NCI-H1436 treated with DMSO at 0.1 percent for 48 hours (cell line): ENCODE measurements around the gene GALNTL6.

ENCODE experiments used
- DNase-seq: peaks from one replicate; lab custom pipeline; 2025; lab: John Stamatoyannopoulos, UW

Gene GALNTL6

DNA sequence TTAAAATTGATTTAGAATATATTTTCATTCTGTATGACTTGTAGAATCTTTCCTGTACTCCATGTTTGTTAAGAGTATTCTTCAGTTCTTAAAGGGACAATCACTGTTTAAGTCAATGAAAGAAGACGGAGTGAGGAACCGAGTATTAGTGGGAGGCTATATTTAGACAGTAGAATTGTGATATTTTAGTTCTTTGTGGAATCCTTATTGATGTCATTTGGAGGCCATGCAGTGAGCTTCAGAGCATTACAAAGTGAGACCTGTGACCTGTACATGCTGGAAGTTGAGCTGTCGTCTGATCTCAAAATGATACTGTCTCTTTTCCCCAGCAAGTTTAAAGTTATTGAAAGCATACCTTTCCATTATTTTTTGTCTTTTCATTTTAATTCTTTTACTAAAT is 394.7 kb downstream of the GALNTL6 start:
- DNase-seq, result no peak

DNA sequence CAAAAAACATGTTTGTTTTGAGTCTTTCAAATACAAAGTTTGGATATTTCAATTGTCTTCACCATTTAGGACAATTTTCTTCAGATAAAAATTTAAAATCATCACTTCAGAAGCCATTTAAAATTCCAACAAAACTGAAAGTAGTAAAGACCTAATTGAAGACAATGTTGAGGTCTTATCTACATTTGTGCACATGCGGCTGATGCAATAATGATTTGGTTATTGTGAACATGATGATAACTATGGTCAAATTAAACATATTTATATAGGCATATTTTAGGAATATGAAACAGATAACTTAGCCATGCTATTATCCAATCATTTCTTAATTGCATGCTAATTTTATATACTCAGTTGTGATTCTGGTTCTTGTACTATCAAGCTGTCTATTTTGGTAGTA is 407.5 kb downstream of the GALNTL6 start:
- no peak for DNase-seq

DNA sequence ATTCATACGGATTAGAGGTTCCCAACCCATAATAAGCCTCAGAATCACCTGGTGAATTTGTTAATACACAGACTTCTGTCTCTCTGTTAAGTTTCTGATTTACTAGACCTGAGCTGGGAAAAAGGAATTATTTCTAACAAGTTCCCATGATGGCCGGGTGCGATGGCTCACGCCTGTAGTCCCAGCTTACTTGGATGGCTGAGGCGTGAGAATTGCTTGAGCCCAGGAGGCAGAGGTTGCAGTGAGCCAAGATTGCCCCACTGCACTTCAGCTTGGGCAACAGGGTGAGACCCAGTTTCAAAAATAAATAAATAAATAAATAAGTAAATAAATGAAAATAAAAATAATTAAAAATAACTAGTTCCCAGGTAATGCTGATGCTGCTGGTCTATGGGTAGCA is 412.3 kb downstream of the GALNTL6 start:
- no peak for DNase-seq

DNA sequence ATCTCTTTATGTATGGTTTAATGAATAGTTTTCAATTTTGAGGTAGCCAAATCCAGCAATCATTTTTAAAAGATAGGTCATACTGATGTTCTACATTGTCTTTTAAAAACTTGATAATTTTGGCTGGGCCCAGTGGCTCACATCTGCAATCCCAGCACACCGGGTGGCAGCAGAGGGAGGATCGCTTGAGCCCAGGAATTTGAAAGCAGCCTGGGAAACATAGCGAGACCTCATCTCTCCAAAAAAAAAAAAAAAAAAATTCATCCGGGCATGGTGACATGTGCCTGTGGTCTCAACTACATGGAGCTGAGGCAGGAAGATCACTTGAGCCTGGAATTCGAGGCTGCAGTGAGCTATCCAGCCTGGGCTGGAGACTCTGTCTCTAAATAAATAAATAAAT is 419.8 kb downstream of the GALNTL6 start:
- DNase-seq, result no peak

DNA sequence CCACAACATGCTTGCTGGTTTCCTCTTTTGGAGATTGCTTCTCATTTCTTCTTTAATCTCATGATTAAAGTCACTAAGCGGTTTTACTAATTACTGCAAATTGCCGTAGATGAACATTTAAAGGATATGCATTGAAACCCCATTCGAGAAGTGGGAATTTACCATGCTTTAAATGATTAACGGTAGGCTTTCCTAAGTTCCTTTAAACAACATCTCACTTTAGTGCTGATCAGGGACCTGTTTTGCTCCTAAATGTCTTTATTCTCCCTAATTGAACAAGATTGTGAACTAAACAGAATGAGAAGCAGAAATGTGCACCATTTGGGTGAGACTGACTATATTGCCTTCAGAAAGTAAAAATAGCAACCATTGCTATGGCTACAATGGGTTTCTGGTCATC is 430.3 kb downstream of the GALNTL6 start:
- no peak for DNase-seq

DNA sequence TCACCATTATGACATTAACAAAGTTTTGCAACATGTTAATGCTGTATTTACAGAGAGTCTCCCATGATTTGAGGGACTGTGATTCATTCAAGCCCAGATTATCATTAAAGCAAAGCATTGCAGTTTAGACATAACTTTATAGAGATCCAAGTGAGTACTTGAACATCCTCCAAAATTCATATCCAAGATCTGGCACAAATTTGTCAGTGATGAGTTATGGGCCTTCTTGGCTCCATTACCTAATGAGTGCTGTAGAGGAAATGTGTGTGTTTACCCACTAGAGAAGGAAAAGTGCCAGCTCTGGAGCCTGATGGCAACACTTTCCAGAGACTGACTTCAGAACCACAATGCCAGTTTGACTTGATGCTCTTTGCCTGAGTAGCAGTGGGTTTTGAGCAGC is 432.3 kb downstream of the GALNTL6 start:
- no peak for DNase-seq

DNA sequence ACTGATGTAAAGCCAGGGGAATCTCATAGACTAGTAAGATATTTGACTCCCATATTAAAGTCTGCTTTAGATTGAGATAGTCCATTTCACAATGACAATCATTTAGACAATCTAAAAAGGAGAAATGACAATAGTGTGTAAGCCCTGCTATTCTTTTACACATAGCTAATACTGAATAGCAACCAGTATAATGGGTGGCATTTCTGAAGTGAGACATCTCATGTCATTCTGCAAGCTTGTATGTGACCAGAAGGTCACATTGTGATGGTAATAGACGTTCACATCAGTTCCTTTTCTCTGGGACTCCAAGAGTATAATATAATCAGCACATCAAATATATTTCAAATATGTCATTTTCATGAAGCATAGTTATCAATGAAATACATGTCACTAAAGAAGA is 440.2 kb downstream of the GALNTL6 start:
- no peak for DNase-seq

DNA sequence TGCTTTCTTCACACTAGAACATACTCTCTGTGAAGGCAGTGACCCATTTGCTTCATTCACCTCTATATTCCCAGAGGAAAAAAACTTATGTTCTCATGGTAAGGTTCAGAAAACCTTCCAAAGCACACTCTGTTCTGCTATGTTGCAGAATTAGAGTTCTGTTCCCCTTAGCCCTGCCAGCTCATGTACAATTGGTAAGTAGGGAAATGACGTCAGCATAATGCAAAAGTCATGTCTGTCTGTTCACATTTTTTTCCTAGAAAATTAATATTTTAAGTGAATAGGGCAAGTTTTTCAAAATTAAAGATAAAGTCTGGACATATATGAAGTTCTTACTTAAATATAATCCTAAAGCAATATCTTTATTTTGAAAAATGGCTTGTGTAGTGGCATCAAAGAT is 443.6 kb downstream of the GALNTL6 start:
- DNase-seq, result no peak

DNA sequence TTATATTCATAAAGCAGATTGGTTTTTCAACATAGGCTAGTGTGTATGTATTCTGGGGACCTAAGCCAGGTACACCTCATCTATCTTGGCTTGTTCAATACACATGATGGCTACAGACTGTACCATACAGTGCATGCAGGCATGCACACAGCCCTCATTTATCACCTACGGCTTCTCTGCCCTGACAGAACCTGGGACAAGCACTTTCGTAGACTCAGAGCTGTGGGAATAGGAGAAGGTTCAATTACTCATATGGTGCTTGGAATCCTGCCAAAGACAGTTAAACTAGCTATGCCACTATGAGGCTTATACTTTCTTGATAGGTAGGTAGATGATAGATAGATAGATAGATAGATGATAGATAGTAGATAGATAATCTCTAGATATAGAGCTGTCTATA is 457.2 kb downstream of the GALNTL6 start:
- DNase-seq, result peak; percentile 72

DNA sequence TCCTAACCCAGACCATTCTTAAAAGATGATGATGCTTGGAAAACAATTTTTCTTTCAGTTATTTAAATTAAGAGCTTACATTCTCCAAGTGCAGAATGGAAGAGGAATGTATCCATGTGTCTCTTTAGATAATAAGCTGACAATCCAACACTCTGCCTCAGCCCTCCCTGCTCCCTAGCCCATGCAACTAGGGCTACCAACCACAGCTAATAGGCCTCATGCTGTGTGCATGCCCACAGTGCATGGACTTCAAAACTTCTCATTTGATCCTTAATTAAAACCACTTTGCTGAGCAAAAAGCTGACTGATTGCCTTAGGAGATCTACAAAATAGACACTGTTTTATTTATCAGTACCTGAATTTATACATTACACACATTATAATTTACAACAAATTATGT is 473.9 kb downstream of the GALNTL6 start:
- no peak for DNase-seq

DNA sequence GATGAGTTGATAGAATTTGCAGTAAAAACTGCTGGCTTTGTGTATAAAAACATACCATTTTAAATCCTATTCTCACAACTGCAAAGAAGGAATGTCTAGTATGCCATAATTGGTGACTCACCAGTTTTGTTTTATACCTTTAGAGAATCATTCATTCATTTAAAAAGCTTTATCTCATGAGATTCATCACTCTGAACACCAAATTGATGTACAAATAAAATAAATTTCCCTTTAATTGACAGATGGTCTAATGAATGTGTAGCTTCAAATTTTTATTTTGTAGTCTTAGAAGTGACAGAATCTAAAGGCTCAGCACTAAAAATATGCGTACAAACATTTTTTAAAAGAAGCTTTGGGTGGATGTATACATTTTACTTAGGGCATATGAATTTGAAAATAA is 492.5 kb downstream of the GALNTL6 start:
- no peak for DNase-seq

DNA sequence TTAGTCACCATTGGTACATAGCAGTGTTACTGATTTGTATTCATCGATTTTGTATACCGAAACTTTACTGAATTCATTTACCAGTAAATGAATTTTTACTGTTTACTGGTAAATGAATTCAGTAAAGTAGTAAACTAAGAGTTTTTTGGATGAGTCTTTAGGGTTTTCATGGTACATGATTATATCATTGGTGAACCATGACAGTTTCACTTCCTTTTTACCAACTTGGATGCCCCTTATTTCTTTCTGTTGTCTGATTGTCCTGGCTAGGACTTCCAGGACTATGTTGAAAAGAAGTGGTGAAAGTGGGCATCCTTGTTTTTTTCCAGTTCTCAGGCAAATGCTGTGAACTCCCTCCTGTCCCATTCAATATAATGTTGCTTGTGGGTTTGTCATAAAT is 494.9 kb downstream of the GALNTL6 start:
- no peak for DNase-seq

DNA sequence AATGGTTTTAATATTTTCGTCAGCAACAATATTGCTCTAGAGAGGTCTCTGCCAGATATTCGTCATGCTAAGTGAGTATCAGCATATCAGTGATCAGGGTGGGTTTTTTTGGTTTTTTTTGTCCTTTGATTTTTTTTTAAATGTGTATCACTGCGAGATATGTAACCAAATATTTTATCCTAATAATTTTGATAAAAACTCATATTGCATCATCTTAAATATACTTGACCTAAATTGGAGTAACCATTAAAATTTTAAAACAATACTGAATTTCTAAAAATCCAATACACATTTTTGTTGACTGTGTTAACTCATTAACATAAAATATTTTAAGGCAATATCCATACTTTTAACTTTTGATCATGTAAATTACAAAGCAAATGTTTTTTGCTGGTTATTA is 498.5 kb downstream of the GALNTL6 start:
- no peak for DNase-seq

DNA sequence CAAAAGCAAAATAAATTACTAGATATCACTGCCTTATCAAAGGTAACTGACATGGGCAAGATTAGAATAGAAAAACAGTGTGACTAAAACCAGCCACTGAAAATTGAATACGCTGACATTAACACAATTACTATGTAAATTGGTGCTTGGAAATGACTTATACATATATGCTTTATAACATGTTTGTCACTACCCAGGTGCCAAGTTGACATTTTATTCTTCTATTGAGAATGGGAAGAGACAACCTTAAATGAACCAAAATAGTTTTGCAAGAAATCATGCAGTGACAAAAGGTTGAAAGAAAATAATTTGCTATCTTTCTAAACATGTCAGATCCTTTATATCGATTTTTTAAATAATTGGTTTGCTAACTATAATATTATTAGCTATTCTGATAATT is 510.1 kb downstream of the GALNTL6 start:
- no peak for DNase-seq

DNA sequence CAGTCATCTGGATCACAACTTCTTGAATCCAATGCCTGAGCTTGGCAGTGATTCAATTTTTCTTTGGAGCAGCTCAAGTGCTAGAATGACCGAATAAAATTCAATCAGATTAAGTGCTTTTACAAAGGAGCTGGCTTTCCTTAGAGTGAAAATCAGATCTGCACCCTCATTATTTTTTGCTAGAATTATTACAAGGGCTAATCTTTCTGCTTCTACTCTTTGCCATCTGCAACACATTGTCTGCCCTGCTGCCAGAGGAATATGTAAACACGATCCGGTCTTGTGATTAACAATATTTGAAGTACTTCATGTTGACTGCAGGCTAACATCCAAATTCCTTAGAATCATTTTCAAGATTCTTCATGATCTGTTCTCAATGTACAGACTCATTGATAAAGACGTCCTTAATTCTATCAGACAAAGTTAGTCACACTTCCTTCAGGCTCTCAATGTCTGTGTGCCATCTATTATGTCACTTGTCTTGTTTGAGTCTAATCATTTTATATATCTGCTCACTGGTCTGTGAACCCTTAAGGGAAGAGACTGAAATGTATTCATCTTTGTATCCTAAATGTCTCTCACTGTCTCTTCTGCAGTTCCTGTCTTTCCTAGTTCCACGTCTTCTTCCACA is 531.2 kb downstream of the GALNTL6 start:
- peak; percentile 22 for DNase-seq

DNA sequence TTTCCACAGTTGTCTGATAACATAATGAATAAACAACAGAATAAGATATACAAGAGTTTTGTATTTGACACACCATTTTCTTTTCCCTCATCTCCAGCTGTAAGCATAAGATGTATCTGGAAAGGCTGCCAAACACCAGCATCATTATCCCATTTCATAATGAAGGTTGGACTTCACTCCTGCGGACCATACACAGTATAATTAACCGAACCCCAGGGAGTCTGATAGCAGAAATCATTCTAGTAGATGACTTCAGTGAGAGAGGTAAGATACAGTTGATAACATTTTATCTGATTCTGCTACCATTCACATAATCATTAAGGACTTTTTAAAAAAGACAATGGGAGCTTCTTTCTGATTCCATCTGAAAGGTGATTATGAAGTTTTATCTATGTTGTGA is 535.2 kb downstream of the GALNTL6 start:
- peak; percentile 14 for DNase-seq

DNA sequence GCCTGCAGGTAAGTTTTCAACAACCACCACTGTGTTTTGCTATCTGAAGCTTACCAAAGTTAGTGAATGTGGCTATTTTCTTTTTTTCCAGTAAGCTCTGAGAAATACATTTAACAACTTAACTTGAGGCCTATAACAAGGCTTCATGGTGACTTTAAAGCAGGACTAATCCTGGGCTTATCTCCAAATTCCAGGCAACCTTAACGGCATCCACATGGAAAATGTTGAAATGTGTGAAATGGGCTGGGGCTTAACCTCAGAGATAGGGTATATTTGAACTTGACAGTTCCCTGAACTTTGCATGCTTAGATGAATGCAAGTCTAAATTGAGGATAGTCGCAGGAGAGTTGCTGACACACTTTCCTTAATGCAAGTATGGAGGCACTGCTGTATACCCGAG is 539.2 kb downstream of the GALNTL6 start:
- DNase-seq, result no peak

DNA sequence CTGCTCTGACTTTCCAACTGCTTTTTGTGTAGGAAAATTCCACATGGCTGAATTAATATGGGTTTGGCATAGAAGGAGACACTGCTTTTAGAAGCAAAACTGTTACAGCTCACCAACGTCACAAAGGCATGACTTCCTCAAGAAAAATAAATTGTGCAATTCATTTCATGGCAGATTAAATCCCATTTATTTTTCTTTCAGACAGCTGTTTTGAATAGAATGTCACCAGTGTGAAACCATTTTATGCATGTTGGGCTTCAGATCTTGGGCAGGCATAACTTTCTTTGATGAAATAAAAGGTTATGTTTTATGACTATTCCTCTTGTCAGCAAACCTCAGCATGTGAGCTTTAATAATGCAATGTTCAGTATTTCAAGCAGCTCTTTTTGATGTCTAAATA is 542.8 kb downstream of the GALNTL6 start:
- no peak for DNase-seq

DNA sequence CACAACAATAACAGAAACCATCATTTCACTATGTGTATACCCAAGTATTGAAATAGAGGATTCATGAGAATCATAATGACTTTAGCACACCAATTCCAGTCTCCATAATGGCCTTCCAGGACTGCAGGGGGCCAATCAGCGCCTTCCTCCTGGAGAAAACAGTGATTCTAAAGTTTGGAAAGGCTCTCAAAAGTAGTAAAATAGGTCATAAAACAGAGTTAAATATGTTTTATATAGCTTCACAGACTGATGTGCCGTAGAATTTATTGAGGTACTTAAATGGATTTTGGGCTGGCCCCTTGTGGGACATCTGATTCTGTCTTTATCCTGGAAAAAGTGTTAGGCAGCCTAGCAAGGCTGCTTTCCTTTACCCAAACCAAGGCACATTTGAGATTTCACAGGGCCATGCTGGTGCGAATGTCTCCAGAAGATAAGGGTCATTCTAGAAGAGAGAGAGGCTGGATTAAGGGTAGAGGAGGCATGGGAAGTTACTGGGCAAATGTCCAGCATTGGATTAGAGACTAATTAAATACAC is 543.9 kb downstream of the GALNTL6 start:
- DNase-seq, result no peak

DNA sequence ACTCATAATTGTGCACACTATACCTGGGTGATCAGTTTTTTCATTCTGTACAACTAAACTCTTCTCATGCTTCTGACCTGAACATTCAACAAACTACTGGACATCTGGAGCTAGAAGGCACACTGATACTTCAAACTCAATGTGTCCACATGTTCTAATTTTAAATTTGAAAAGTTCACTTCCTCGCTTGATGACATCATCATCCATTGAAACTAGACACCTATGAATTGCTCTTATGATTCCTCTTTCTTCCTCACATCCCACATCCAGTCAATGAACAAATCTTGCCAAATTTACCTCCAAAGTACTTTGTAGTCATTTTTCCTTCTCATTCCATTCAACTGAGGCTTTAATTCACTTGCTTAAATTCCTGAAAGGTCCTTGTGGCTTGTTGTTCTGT is 549.4 kb downstream of the GALNTL6 start:
- no peak for DNase-seq

DNA sequence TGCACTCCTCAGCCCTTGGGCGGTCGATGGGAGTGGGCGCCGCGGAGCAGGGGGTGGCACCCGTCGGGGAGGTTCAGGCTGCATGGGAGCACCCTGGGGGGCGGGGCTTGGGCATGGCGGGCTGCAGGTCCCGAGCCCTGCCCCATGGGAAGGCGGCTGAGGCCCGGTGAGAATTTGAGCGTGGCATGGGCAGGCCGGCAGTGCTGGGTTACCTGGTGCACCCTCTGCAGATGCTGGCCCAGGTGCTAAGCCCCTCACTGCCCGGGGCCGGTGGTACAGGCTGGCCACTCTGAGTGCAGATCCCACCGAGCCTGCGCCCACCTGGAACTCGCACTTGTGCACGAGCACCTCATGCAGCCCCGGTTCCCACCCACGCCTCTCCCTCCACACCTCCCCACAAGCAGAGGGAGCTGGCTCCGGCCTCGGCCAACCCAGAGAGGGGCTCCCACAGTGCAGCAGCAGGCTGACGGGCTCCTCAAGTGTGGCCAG is 556.3 kb downstream of the GALNTL6 start:
- DNase-seq, result no peak

DNA sequence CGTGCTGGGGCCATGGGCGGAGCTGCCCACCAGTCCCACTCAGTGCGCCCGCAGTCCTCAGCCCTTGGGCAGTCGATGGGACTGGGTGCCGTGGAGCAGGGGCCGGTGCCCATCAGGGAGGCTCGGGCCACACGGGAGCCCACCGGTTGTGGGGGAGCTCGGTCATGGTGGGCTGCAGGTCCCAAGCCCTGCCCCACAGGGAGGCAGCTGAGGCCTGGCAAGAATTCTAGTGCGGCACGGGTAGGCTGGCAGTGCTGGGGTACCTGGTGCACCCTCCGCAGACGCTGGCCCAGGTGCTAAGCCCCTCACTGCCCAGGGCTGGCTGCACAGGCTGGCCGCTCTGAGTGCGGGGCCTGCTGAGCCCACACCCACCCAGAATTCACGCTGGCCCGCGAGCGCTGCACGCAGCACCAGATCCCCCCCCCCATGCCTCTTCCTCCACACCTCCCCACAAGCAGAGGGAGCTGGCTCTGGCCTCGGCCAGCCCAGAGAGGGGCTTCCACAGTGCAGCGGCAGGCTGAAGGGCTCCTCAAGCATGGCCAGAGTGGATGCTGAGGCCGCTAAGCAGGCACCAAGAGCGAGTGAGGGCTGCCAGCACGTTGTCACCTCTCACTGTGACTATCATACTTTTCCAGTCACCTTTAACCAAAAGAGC is 564.4 kb downstream of the GALNTL6 start:
- no peak for DNase-seq

DNA sequence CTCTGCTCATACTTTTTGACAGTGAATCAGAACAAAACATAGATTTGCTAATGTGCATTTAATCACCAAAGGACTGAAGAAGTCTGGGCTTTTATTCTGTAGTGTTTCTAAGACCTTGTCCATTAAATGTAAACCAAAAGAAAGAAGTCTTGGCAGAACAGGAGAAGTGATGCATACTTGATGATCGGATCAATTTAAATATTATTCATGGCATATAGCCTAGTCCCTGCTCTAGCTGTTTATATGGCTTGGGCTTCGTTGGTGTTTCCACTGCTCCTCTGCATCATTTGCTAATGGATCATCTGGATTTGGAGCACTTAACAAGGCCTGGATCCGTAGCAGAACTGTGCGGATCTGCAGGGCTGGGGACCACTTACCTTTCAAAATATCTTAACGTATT is 566.6 kb downstream of the GALNTL6 start:
- no peak for DNase-seq

DNA sequence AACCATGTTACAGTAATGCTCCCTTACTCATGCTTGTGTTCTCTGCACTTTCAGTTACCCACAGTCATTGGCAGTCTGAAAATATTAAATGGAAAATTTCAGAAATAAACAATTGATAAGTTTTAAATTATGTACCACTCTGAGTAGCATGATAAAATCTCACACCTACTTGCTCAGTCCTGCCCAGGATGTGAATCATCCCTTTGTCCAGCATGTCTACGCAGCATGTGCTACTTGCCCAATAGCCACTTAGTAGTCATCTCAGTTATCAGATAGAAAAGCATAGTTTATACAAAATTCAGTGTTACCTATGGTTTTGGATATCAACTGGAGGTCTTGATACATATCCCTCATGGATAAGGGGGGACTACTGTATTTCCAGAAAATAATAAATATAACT is 577.1 kb downstream of the GALNTL6 start:
- no peak for DNase-seq
